WTC11 (cell line): ENCODE results near the gene ZNHIT1. TPM values are rescaled to one million over a fixed set of nuclear protein-coding genes. Genes with fewer than 3 reads are reported as not detected.

ENCODE experiments used
- ATAC-seq: fragments of 200-7000 bp; cut with Tn5 transposase; 2 replicates; pipeline ENCODE4 v1.10.0; 2021; ENCODE audit warnings: mild to moderate bottlenecking, moderate library complexity
- CTCF ChIA-PET: fragments of 300-600 bp; sonication (Branson Sonifier 250); formaldehyde crosslinking; loops from one replicate; lab custom pipeline; 2021; ENCODE audit warnings: antibody characterized with exemption; lab: Charles Lee
- POLR2A ChIA-PET: fragments of 350-600 bp; sonication (Branson Sonifier 250); formaldehyde crosslinking; loops from one replicate; lab custom pipeline; 2021; ENCODE audit warnings: antibody characterized with exemption; lab: Charles Lee
- DNase-seq: peaks from one replicate; pipeline ENCODE4 v3.0.0; 2021; ENCODE audit warnings: low spot score
- H3K27ac Mint-ChIP-seq: 2 replicates; pipeline ENCODE4 v1.8.0; 2021; ENCODE audit warnings: mixed read lengths
- H3K27me3 Mint-ChIP-seq: 2 replicates; pipeline ENCODE4 v1.8.0; 2021; ENCODE audit warnings: low read depth, mild to moderate bottlenecking, moderate library complexity, mixed read lengths
- H3K36me3 Mint-ChIP-seq: 2 replicates; pipeline ENCODE4 v1.8.0; 2021; ENCODE audit warnings: mixed read lengths
- H3K4me1 Mint-ChIP-seq: 2 replicates; pipeline ENCODE4 v1.8.0; 2022; ENCODE audit warnings: mixed read lengths
- H3K4me3 Mint-ChIP-seq: 2 replicates; pipeline ENCODE4 v1.8.0; 2021; ENCODE audit warnings: mild to moderate bottlenecking, moderate library complexity, mixed read lengths
- H3K9me3 Mint-ChIP-seq: 2 replicates; pipeline ENCODE4 v1.8.0; 2021; ENCODE audit warnings: mixed read lengths
- ATF6 ChIP-seq: sonication (generic); formaldehyde crosslinking; IDR thresholded peaks from 2 replicates; pipeline ENCODE4 v1.8.1; 2023; ENCODE audit warnings: mild to moderate bottlenecking, missing genetic modification reagents
- CDX4 ChIP-seq: fragments of 250-450 bp; sonication (Bioruptor Pico); IDR thresholded peaks from 2 replicates; pipeline ENCODE4 v1.9.0; 2021; ENCODE audit warnings: moderate library complexity, mild to moderate bottlenecking, inconsistent platforms, borderline replicate concordance
- CREB1 ChIP-seq: sonication (generic); formaldehyde crosslinking; IDR thresholded peaks from 2 replicates; pipeline ENCODE4 v1.8.0; 2023; ENCODE audit warnings: mild to moderate bottlenecking, missing genetic modification reagents
- CTCF ChIP-seq: fragments of 200-600 bp; IDR thresholded peaks from 2 replicates; pipeline ENCODE4 v1.8.0; 2022; ENCODE audit warnings: antibody characterized with exemption
- E2F1 ChIP-seq: sonication (generic); formaldehyde crosslinking; IDR thresholded peaks from 2 replicates; pipeline ENCODE4 v1.8.0; 2022; ENCODE audit warnings: mild to moderate bottlenecking, missing genetic modification reagents
- ETV6 ChIP-seq: sonication (generic); formaldehyde crosslinking; IDR thresholded peaks from 2 replicates; pipeline ENCODE4 v1.8.1; 2022; ENCODE audit warnings: mild to moderate bottlenecking, missing genetic modification reagents
- FOXK1 ChIP-seq: sonication (generic); formaldehyde crosslinking; IDR thresholded peaks from 2 replicates; pipeline ENCODE4 v1.8.0; 2022; ENCODE audit warnings: mild to moderate bottlenecking, moderate library complexity, missing genetic modification reagents
- HMGA2 ChIP-seq: fragments of 250-450 bp; sonication (Bioruptor Pico); IDR thresholded peaks from 2 replicates; pipeline ENCODE4 v1.4.0; 2021; ENCODE audit warnings: mild to moderate bottlenecking, moderate library complexity
- IRF2 ChIP-seq: sonication (generic); formaldehyde crosslinking; IDR thresholded peaks from 2 replicates; pipeline ENCODE4 v1.8.0; 2022; ENCODE audit warnings: low read depth, missing genetic modification reagents, borderline replicate concordance
- JUN ChIP-seq: sonication (generic); formaldehyde crosslinking; IDR thresholded peaks from 2 replicates; pipeline ENCODE4 v1.8.0; 2023; ENCODE audit warnings: mild to moderate bottlenecking, missing genetic modification reagents
- NFATC4 ChIP-seq: fragments of 250-450 bp; sonication (Bioruptor Pico); IDR thresholded peaks from 2 replicates; pipeline ENCODE4 v1.9.0; 2021; ENCODE audit warnings: mild to moderate bottlenecking
- NFE2L1 ChIP-seq: sonication (generic); formaldehyde crosslinking; IDR thresholded peaks from 2 replicates; pipeline ENCODE4 v1.8.1; 2023; ENCODE audit warnings: missing genetic modification reagents
- PREB ChIP-seq: sonication (generic); formaldehyde crosslinking; IDR thresholded peaks from 2 replicates; pipeline ENCODE4 v1.8.1; 2022; ENCODE audit warnings: mild to moderate bottlenecking, missing genetic modification reagents, moderate library complexity, borderline replicate concordance
- SMAD3 ChIP-seq: sonication (generic); formaldehyde crosslinking; IDR thresholded peaks from 2 replicates; pipeline ENCODE4 v1.8.0; 2022; ENCODE audit warnings: missing genetic modification reagents, mild to moderate bottlenecking, borderline replicate concordance
- SP1 ChIP-seq: sonication (generic); formaldehyde crosslinking; conservative IDR thresholded peaks from 2 replicates; pipeline ENCODE4 v1.8.1; 2022; ENCODE audit warnings: missing genetic modification reagents
- STAT6 ChIP-seq: sonication (generic); formaldehyde crosslinking; conservative IDR thresholded peaks from 2 replicates; pipeline ENCODE4 v1.8.1; 2023; ENCODE audit warnings: mild to moderate bottlenecking, low read depth, missing genetic modification reagents, moderate library complexity
- TEAD4 ChIP-seq: sonication (generic); formaldehyde crosslinking; IDR thresholded peaks from 2 replicates; pipeline ENCODE4 v1.8.0; 2022; ENCODE audit warnings: mild to moderate bottlenecking, missing genetic modification reagents
- ZNF281 ChIP-seq: sonication (generic); formaldehyde crosslinking; IDR thresholded peaks from 2 replicates; pipeline ENCODE4 v1.8.0; 2023; ENCODE audit warnings: mild to moderate bottlenecking, missing genetic modification reagents
- ZNF396 ChIP-seq: fragments of 250-450 bp; sonication (Bioruptor Pico); IDR thresholded peaks from 2 replicates; pipeline ENCODE4 v1.8.0; 2021; ENCODE audit warnings: mild to moderate bottlenecking, moderate library complexity, borderline replicate concordance
- total RNA-seq: library from RNA; stranded (reverse); gene quantifications from 3 replicates; pipeline ENCODE4 v1.2.3, GENCODE V29; 2021

ZNHIT1 gene
- total RNA-seq, 1 experiment from 2014 or later = 63.9 TPM

GRCh38 chr7:101169110-101169837, 48.7 kb upstream of the ZNHIT1 start:
- no peak for DNase-seq
- TF ChIP-seq STAT6 (CRISPR knock-in tag) (no peak), E2F1 (CRISPR knock-in tag) (no peak), ZNF396 (no peak), CREB1 (CRISPR knock-in tag) (no peak), NFATC4 (CRISPR knock-in tag) (no peak), ATF6 (CRISPR knock-in tag) (no peak), HMGA2 (CRISPR knock-in tag) (no peak)
- ATAC-seq = no peak
- POLR2A ChIA-PET = no interaction called here
- H3K4me3 Mint-ChIP-seq = peak overlapping the region; percentile 74
- H3K9me3 Mint-ChIP-seq = no peaks in the 10 kb centered on the region
- peaks cover 98% of the 10 kb centered on the region for H3K27me3 Mint-ChIP-seq
- CTCF ChIA-PET = interaction anchor here (0.6 to 9.0 kb wide), 11 partner anchors 13 to 276 kb away, joined by 3 to 103 read pairs (median 4); partner anchors contain the start of gene ZNHIT1
- peaks cover 72% of the 10 kb centered on the region for H3K4me1 Mint-ChIP-seq
- H3K36me3 Mint-ChIP-seq = no peaks in the 10 kb centered on the region
- H3K27ac Mint-ChIP-seq = no peak overlapping the region

GRCh38 chr7:101169838-101170551, 48.0 kb upstream of the ZNHIT1 start:
- no peaks in the 10 kb centered on the region for H3K9me3 Mint-ChIP-seq
- H3K27ac Mint-ChIP-seq = no peak overlapping the region
- CTCF ChIA-PET = interaction anchor here (0.6 to 2.5 kb wide), 9 partner anchors 9 to 113 kb away, joined by 3 to 37 read pairs (median 9); partner anchors contain the start of gene PLOD3
- peaks cover 98% of the 10 kb centered on the region for H3K27me3 Mint-ChIP-seq
- peaks cover 69% of the 10 kb centered on the region for H3K4me1 Mint-ChIP-seq
- H3K36me3 Mint-ChIP-seq = no peaks in the 10 kb centered on the region
- POLR2A ChIA-PET = interaction anchor here (1.1 to 2.0 kb wide), 2 partner anchors 13 to 26 kb away, joined by 4 to 15 read pairs; no protein-coding TSS in a partner anchor
- ATAC-seq = peak; percentile 13
- DNase-seq = peak; percentile 86
- H3K4me3 Mint-ChIP-seq = peak overlapping the region; percentile 74
- TF ChIP-seq NFE2L1 (CRISPR knock-in tag) = no peak
- no peak for TF ChIP-seq JUN (CRISPR knock-in tag)
- TF ChIP-seq SP1 (CRISPR knock-in tag) = peak; percentile 55; the same call in 1 of the 2 replicates
- TF ChIP-seq IRF2 (CRISPR knock-in tag) = no peak
- TF ChIP-seq ETV6 (CRISPR knock-in tag) = peak; percentile 39; the same call in 1 of the 2 replicates
- TF ChIP-seq FOXK1 (CRISPR knock-in tag) = no peak
- no peak for TF ChIP-seq SMAD3
- TF ChIP-seq NFATC4 (CRISPR knock-in tag) = no peak
- no peak for TF ChIP-seq CDX4 (CRISPR knock-in tag)
- TF ChIP-seq CTCF = peak; percentile 95
- no peak for TF ChIP-seq ZNF281 (CRISPR knock-in tag)
- TF ChIP-seq TEAD4 (CRISPR knock-in tag) = no peak
- no peak for TF ChIP-seq PREB
